Activated naive CD8-positive, alpha-beta T cell treated with anti-CD3 and anti-CD28 coated beads, Interleukin-2, amount 50 U/mL, for 24 hours (primary cell): ENCODE results near the gene CPLX3.
"Not testable (repeated sequence)": the region's sequence is repeated elsewhere in the genome, so short reads cannot be mapped to it uniquely, and the experiment has no call there.

ENCODE experiments used
- ATAC-seq: fragments of 150-1000 bp; cut with Tn5 transposase; one replicate; pipeline ENCODE4 v1.10.0; 2021
- DNase-seq: peaks from one replicate; pipeline ENCODE4 v3.0.0; 2021
- H3K27ac Mint-ChIP-seq: one replicate; pipeline ENCODE4 v1.8.0; 2021; ENCODE audit warnings: mild to moderate bottlenecking, mixed read lengths
- H3K27me3 Mint-ChIP-seq: one replicate; pipeline ENCODE4 v1.8.0; 2021; ENCODE audit warnings: mixed read lengths
- H3K36me3 Mint-ChIP-seq: one replicate; pipeline ENCODE4 v1.8.0; 2021; ENCODE audit warnings: low read depth, mixed read lengths
- H3K4me1 Mint-ChIP-seq: one replicate; pipeline ENCODE4 v1.8.0; 2021; ENCODE audit warnings: mixed read lengths
- H3K4me3 Mint-ChIP-seq: one replicate; pipeline ENCODE4 v1.8.0; 2021; ENCODE audit warnings: mild to moderate bottlenecking, moderate library complexity, mixed read lengths
- H3K9me3 Mint-ChIP-seq: one replicate; pipeline ENCODE4 v1.8.0; 2021; ENCODE audit warnings: mixed read lengths

CPLX3 gene

DNA sequence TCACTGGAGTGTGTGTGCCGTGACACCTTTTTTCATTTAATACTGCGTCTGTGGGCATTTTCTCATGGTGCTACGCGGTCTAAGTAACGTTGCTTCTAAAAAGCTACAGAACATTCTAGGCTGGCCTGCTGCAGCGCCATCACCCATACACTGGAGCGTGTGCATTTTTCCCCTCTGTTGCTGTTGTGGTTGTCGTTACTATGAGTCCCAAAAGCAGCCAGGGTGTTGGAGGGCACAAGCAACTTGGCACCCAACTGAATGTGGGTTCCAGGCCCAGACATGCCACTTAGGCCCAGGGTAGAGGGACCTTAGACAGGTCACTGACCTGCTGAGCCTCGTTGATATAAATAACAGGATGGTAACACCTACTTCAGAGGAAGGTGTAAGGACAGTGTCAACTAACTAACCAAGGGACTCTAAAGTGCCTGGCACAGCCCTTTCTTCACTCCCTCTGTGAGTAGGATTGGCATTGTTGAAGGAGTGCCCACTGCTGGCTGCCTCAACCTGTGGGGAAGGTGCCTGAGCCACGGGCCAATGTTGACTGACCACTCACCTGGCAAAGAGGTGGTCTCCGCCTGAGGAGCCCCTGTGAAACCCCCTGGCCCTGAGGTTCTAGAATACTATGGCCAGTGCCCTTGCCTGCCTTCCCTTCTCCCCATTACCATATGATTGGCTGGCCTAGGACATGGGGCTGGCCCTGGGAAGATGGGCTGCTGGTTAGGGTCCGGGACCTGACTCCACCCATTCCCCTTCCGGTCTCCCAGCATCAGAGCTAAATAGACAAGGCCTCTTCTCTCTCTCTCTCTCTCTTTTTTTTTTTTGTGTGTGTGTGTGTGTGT is 41.0 kb upstream of the CPLX3 start:
- DNase-seq (peak; percentile 50), ATAC-seq (no peak)
- Mint-ChIP-seq H3K4me1 (peaks cover 65% of the 10 kb centered on the region), H3K36me3 (peaks cover 55% of the 10 kb centered on the region), H3K27me3 (no peaks in the 10 kb centered on the region), H3K27ac (peak overlapping the region; percentile 99), H3K9me3 (no peaks in the 10 kb centered on the region), H3K4me3 (peak overlapping the region; percentile 95)

DNA sequence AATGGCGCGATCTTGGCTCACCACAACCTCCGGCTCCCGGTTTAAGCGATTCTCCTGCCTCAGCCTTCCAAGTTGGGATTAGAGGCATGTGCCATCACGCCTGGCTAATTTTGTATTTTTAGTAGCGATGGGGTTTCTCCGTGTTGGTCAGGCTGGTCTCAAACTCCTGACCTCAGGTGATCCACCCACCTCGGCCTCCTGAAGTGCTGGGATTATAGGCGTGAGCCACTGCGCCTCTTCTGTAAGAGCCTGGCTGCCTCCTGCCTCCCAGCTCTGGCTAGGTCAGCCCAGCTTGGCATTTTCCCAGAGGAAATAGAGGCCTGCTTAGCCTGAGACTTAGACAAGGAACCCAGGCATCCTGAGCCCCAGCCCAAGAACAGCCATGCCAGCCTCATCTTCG is 40.3 kb upstream of the CPLX3 start:
- not testable (repeated sequence) for H3K9me3 Mint-ChIP-seq, DNase-seq, H3K27me3 Mint-ChIP-seq, ATAC-seq
- H3K27ac Mint-ChIP-seq, result peak overlapping the region; percentile 99
- peaks cover 59% of the 10 kb centered on the region for H3K36me3 Mint-ChIP-seq
- peaks cover 65% of the 10 kb centered on the region for H3K4me1 Mint-ChIP-seq
- H3K4me3 Mint-ChIP-seq, result peak overlapping the region; percentile 95

DNA sequence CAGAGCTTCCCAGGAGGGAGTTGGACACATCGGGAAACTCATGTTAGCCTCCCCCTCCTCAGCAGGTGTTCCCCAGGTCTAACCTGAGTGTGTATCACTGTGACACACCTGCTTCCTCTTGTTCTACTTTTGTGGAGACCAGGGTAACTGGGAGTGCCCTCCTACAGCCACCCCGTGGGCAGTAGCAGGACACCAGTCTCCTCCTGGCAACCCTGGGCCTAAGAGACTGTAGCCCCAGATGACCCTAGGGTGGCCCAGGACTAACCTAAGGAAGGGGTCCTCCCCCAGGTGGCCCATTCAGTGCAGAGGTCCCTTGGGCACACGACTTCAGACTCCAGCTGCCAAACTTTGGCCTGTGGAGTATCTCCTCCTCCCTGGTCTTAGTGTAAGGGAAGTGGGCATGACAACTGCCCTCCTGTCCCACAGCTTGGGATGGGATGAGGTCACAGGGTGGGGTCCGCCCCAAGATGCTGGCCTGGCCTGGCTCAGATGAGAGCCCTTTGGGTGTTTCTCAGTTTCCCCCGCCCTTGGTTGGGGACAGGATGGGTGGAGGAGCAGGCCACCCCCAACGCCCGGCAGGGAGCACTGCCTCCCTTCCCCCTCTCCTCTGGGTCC is 39.8 kb upstream of the CPLX3 start:
- peak; percentile 43 for DNase-seq
- Mint-ChIP-seq H3K27ac (peak overlapping the region; percentile 99), H3K36me3 (peaks cover 62% of the 10 kb centered on the region), H3K4me1 (peaks cover 66% of the 10 kb centered on the region), H3K9me3 (no peaks in the 10 kb centered on the region), H3K4me3 (peak overlapping the region; percentile 95), H3K27me3 (no peaks in the 10 kb centered on the region)
- no peak for ATAC-seq

DNA sequence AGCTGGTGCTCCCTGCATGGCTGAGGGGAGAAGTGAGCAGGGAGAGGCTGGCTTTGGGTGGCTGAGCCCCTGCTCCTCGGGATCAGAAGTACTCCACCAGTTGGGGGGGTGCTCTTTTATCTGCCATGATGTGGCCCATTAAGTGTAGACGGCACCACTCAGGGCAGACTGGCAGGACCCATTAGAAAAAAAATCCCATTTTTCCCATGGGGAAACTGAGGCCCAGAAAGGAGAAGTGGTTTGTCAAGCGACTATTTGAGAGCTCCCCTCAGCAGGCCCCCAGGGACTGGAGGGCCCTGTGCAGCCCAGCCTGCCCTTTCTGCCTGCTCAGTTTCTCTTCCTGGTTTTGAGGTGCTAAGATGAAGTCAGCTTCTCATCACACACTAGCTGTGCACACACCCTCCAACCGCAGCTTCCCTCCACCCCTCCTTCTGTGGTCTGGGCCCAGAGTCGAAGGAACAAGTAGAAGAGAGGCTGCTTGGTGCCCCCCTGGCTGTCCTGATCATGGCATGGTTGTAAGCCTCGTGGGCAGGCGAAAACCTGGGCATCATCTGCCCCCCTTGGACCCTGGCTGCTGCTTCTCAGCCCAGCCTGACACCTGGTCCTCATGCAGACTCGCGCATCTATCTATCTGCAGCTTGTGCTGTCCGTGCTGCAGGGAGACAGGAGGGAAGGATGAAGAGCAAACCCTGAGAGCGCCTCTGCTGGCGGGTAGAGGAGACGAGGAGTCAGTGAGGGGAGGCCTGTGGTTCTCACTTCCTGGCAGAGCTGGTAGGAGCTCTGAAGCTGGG is 39.0 kb upstream of the CPLX3 start:
- peak; percentile 92 for DNase-seq
- peak; percentile 70 for ATAC-seq
- Mint-ChIP-seq H3K9me3 (no peaks in the 10 kb centered on the region), H3K4me3 (peak overlapping the region; percentile 95), H3K4me1 (peaks cover 73% of the 10 kb centered on the region), H3K36me3 (peaks cover 67% of the 10 kb centered on the region), H3K27me3 (no peaks in the 10 kb centered on the region), H3K27ac (peak overlapping the region; percentile 99)

DNA sequence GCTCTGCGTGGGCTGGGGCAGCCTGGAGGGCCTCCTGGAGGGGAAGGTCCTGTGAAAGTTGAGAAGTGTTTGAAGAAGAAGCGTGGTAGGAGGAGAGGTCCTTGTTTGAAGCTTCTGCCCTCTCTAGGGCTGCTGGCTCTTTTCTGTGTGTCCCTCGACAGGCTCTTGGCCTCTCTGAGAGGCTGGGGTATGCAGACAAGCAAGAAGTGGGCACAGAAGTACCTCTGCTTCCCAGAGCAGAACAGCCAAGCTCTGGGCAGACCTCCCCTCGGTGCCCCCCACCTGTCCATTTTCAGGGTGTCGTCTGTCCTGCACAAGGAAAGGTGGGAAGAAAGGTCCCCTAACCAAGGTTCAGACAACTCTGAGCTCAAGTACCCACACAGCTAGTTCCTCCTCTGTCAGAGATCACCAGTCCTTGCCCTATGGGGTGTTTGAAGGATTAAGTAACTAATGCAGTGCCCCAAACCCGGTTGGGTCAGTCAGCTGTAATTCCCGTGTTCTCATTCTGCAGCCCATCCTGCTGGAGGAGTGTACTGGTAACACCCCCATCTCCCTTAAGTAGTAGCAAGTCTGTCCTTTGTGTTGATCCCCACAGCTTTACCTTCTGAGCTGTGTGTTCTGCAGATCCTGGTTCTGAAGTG is 38.3 kb upstream of the CPLX3 start:
- ATAC-seq (no peak), DNase-seq (no peak)
- Mint-ChIP-seq H3K27ac (peak overlapping the region; percentile 99), H3K4me3 (peak overlapping the region; percentile 95), H3K27me3 (no peaks in the 10 kb centered on the region), H3K36me3 (peaks cover 65% of the 10 kb centered on the region), H3K4me1 (peaks cover 81% of the 10 kb centered on the region), H3K9me3 (no peaks in the 10 kb centered on the region)

DNA sequence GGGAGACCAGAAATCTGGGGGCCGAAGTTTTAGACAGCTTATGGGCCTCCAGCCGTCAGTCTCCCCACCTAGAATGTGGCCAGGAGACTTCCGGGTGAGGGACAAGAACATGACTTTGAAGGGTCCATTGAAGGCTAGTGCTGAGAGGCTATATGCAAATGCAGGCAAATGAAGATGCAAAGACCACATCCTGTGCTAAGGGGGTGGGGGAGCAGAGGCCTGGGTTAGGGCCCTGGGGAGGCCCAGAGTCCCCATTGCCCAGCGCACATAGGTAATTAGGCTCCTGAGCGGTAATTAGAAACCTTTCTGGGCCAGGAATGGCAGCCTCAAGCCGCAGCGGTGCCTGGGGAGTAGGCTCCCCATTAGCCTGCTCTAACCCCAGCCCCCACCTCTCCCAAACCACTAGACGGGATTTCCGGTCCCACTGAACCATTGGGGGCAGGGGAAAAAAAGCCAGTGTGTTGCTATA is 37.7 kb upstream of the CPLX3 start:
- ATAC-seq (peak; percentile 20), DNase-seq (peak; percentile 66)
- Mint-ChIP-seq H3K4me3 (peak overlapping the region; percentile 95), H3K4me1 (peaks cover 86% of the 10 kb centered on the region), H3K27ac (peak overlapping the region; percentile 99), H3K36me3 (peaks cover 59% of the 10 kb centered on the region), H3K27me3 (no peaks in the 10 kb centered on the region), H3K9me3 (no peaks in the 10 kb centered on the region)

DNA sequence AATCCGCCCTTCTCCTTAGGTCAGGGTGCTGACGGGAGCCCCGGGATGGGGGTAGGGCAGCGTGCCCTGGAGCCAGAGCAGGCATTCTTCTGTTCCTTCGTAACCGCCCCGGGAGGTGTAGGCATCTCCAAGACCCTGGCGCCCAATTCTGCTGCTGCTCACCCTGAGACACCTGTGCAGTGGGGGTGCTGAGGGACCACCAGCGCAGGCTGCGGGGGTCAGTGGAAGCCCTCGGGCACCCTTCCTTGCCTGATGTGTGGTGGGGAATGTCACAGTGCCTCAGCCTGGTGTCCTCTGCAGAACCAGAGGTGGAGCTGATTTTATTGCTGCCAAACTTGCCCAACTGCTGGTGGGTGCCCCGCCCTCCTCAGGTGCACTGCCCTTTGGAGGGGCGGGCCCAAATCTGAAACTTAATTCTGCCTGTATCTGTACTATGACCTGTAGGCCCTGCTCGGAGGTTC is 37.2 kb upstream of the CPLX3 start:
- Mint-ChIP-seq H3K4me3 (peak overlapping the region; percentile 95), H3K36me3 (peaks cover 56% of the 10 kb centered on the region), H3K27me3 (no peaks in the 10 kb centered on the region), H3K27ac (peak overlapping the region; percentile 99), H3K4me1 (peaks cover 88% of the 10 kb centered on the region), H3K9me3 (no peaks in the 10 kb centered on the region)
- DNase-seq, result peak; percentile 35
- ATAC-seq, result no peak

DNA sequence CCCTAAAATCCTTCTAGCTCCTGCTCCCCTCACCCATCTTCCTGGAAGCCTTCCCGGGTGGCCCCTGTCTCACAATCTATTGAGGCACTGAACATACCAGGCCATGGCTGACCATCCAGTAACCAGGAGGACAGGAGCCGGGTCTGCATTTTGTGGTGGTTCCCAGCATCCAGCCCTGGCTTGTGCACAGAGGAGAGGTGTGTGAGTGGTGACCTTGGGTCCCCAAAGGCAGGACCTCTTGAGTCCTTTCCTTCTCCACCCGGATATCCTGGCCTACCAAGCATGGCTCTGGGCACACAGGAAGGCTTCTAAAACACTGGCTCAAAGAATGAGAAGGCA is 36.7 kb upstream of the CPLX3 start:
- no peak for ATAC-seq
- H3K36me3 Mint-ChIP-seq, result peaks cover 53% of the 10 kb centered on the region
- no peaks in the 10 kb centered on the region for H3K9me3 Mint-ChIP-seq
- DNase-seq, result no peak
- H3K4me1 Mint-ChIP-seq, result peaks cover 93% of the 10 kb centered on the region
- no peaks in the 10 kb centered on the region for H3K27me3 Mint-ChIP-seq
- peak overlapping the region; percentile 95 for H3K4me3 Mint-ChIP-seq
- H3K27ac Mint-ChIP-seq, result peak overlapping the region; percentile 99

DNA sequence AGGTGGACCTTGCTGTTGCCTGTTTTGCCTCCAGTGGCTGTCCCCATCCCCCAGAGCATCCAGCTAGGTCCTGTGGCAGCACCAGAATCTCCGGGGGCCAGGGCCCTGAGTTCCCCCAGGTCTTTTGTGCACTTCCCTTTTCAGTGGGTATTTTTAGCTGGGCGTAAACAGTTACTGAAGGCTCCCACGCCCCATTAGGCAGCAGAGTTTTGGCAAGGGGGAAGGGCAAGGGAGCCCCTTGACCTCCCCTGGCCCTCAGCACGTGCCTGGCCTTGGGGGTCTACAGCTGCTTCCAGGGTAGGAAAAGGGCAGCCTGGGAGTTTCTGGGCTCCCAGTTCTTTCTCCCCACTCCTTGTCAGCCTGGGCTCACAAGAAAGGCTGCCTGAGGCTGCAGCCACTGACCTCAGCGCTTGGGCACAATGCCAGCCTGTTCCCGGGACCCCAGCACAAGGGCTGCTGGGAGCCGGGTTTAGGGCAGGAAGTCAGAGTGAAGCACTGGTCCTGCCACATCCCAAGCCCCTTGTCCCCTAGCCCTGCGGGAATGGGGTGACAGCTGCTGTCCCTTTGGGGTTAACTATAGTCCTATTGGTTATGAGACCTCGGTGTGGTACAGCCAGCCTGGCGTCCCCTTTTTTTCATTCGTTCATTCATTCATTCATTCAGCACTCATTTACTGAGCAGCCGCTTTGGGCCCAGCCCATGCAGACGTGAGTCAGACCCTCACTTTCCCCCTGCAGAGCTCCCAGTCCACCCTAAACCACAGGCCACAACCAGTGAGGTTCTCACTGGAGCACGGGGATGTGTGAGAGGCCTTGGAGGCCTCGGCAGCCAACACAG is 36.1 kb upstream of the CPLX3 start:
- DNase-seq (peak; percentile 63), ATAC-seq (peak; percentile 12)
- Mint-ChIP-seq H3K27me3 (no peaks in the 10 kb centered on the region), H3K9me3 (no peaks in the 10 kb centered on the region), H3K4me1 (peaks cover 95% of the 10 kb centered on the region), H3K36me3 (peaks cover 53% of the 10 kb centered on the region), H3K27ac (peak overlapping the region; percentile 99), H3K4me3 (peak overlapping the region; percentile 95)

DNA sequence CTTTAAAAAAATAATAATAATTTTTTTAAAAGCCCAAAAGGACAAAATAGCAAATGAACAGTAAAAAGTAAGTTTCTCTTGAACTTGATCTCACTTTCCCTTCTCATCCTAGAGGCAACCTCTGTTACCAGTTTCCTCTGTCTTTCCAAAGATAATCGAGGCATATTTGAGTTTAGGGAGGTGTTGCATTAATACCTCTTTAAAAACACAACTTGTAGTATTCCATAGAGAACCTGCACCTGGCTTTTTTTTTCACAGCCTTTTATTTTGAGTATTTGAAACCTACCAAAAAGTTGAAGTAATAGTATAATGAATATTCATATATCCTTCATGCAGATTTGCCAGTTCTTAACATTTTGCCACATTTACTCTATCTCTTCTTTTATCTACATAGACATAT is 35.4 kb upstream of the CPLX3 start:
- peak overlapping the region; percentile 95 for H3K4me3 Mint-ChIP-seq
- H3K36me3 Mint-ChIP-seq, result peaks cover 52% of the 10 kb centered on the region
- ATAC-seq (no peak), DNase-seq (no peak)
- H3K27ac Mint-ChIP-seq, result peak overlapping the region; percentile 99
- peaks cover 94% of the 10 kb centered on the region for H3K4me1 Mint-ChIP-seq
- H3K9me3 Mint-ChIP-seq, result no peaks in the 10 kb centered on the region
- H3K27me3 Mint-ChIP-seq, result no peaks in the 10 kb centered on the region

DNA sequence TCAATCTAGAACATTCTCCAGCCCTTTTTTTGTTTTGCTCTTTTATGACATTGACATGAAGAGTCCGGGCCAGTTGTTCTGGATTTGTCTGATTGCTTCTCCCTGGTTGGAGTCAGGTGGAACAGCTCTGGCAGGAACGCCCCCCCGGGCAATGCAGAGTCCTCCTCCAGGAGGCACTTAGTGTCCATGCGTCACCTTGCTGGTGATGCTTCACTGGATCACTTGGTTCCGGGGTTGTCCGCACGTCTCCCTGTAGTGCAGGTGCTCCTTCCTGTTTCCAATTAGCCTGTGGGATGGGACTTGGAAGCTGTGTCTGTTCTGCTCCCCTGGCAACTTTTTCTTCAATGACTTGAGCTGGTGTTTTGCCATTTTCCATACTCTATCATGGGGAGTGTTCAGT is 34.8 kb upstream of the CPLX3 start:
- Mint-ChIP-seq H3K4me1 (peaks cover 96% of the 10 kb centered on the region), H3K9me3 (no peaks in the 10 kb centered on the region), H3K36me3 (peaks cover 58% of the 10 kb centered on the region), H3K4me3 (peak overlapping the region; percentile 95), H3K27ac (peak overlapping the region; percentile 99), H3K27me3 (no peaks in the 10 kb centered on the region)
- DNase-seq (no peak), ATAC-seq (no peak)

DNA sequence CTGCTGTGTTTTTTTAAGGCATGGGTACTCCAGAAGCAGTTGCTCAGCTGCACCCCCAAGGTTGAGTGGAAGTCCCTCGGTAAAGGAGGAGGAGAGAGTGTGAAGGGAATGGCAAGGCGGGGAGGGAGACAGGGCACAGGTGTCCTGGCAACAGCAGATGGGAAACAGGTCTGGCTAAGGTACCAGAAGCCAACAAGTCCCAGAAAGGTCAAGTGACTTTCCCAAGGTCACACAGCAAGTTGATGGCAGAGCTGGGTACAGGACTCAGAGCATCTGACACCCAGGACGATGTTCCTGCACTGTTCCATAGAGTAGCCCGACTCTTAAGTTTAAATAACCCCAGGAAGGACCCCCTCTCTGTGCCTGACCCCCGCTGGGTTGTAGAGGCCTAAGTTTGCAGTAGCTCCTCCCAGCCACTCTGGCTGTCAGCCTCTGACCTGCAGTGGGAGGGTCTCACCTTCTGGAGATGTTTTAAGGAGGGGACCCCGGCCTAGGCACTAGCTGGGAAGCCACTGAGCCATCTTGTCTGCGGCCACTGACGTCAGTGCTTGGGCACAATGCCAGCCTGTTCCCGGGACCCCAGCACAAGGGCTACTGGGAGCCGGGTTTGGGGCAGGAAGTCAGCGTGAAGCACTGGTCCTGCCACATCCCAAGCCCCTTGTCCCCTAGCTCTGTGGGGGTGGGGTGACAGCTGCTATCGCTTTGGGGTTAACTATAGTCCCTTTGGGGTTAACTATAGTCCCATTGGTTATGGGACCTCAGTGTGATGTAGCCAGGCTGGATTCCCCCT is 34.0 kb upstream of the CPLX3 start:
- no peaks in the 10 kb centered on the region for H3K27me3 Mint-ChIP-seq
- peak overlapping the region; percentile 95 for H3K4me3 Mint-ChIP-seq
- H3K36me3 Mint-ChIP-seq, result peaks cover 55% of the 10 kb centered on the region
- no peak for ATAC-seq
- no peaks in the 10 kb centered on the region for H3K9me3 Mint-ChIP-seq
- DNase-seq, result peak; percentile 37
- H3K4me1 Mint-ChIP-seq, result peaks cover 96% of the 10 kb centered on the region
- peak overlapping the region; percentile 99 for H3K27ac Mint-ChIP-seq
